IMR-90 (cell line): ENCODE measurements around the gene SLC9A5. TPM values are rescaled to one million over a fixed set of nuclear protein-coding genes. Genes with fewer than 3 reads are reported as not detected.

Experiments
- ATAC-seq: fragments of 200-7000 bp; cut with Tn5 transposase; 2 replicates; pipeline ENCODE4 v1.9.1; 2020; ENCODE audit warnings: low read depth, mild to moderate bottlenecking, moderate library complexity
- BruUV-seq: library from RNA; stranded (reverse); fragments of 400-500 nt; replicated peaks from 2 replicates; lab custom pipeline; 2021; lab: Mats Ljungman, UMichigan
- CTCF ChIA-PET: fragments of 300-600 bp; formaldehyde crosslinking; extraction: SDS; loops from one replicate; lab custom pipeline; 2021; ENCODE audit warnings: antibody characterized with exemption; lab: Yijun Ruan, JAX
- POLR2A ChIA-PET: fragments of 300-600 bp; sonication (Branson Sonifier 250); formaldehyde crosslinking; loops from one replicate; lab custom pipeline; 2022; ENCODE audit warnings: antibody characterized with exemption; ENCODE audit not compliant: unreplicated experiment; lab: Charles Lee
- DNase-seq: peaks from one replicate; pipeline ENCODE4 v3.0.0; 2013
- H2AFZ ChIP-seq: replicated peaks from 2 replicates; pipeline ENCODE3; 2013; ENCODE audit warnings: low read length, mild to moderate bottlenecking; ENCODE audit not compliant: poor library complexity
- H2AK5ac ChIP-seq: 2 replicates; pipeline ENCODE4 v1.6.1; 2013; ENCODE audit warnings: low read depth, low read length, inconsistent platforms
- H2AK9ac ChIP-seq: replicated peaks from 2 replicates; pipeline ENCODE3; 2013; ENCODE audit warnings: mild to moderate bottlenecking, low read depth, low read length, moderate library complexity; ENCODE audit not compliant: poor library complexity
- H2BK120ac ChIP-seq: 2 replicates; pipeline ENCODE4 v1.6.1; 2013; ENCODE audit warnings: low read depth, low read length, inconsistent platforms
- H2BK15ac ChIP-seq: 3 replicates; pipeline ENCODE4 v1.6.1; 2013; ENCODE audit warnings: low read depth, low read length, inconsistent platforms
- H2BK20ac ChIP-seq: 2 replicates; pipeline ENCODE4 v1.6.1; 2013; ENCODE audit warnings: low read depth, mild to moderate bottlenecking, inconsistent platforms, low read length, moderate library complexity
- H2BK5ac ChIP-seq: 2 replicates; pipeline ENCODE4 v1.6.1; 2013; ENCODE audit warnings: mild to moderate bottlenecking, low read depth, low read length, inconsistent platforms; ENCODE audit not compliant: poor library complexity, severe bottlenecking
- H3K14ac ChIP-seq: replicated peaks from 2 replicates; pipeline ENCODE4 v1.6.1; 2013; ENCODE audit warnings: low read depth, low read length, inconsistent platforms
- H3K18ac ChIP-seq: 2 replicates; pipeline ENCODE4 v1.6.1; 2013; ENCODE audit warnings: low read depth, low read length, control low read depth
- H3K23ac ChIP-seq: 2 replicates; pipeline ENCODE4 v1.6.1; 2013; ENCODE audit warnings: low read depth, low read length, inconsistent platforms
- H3K27ac ChIP-seq: 2 replicates; pipeline ENCODE4 v1.5.1; 2013; ENCODE audit warnings: mild to moderate bottlenecking, control low read depth, low read length; ENCODE audit not compliant: insufficient read depth
- H3K27me3 ChIP-seq: 2 replicates; pipeline ENCODE4 v1.6.1; 2013; ENCODE audit warnings: low read length; ENCODE audit not compliant: control insufficient read depth, insufficient read depth
- H3K36me3 ChIP-seq: 2 replicates; pipeline ENCODE4 v1.6.1; 2013; ENCODE audit warnings: low read length, mixed read lengths; ENCODE audit not compliant: control insufficient read depth, insufficient read depth
- H3K4ac ChIP-seq: 2 replicates; pipeline ENCODE4 v1.6.1; 2013; ENCODE audit warnings: low read depth, low read length, inconsistent platforms
- H3K4me1 ChIP-seq: 2 replicates; pipeline ENCODE4 v1.6.1; 2013; ENCODE audit warnings: low read length, mixed read lengths; ENCODE audit not compliant: control insufficient read depth, insufficient read depth
- H3K4me2 ChIP-seq: 2 replicates; pipeline ENCODE4 v1.6.1; 2013; ENCODE audit warnings: low read depth, mild to moderate bottlenecking, control low read depth, low read length, moderate library complexity
- H3K4me3 ChIP-seq: 2 replicates; pipeline ENCODE4 v1.5.1; 2013; ENCODE audit warnings: low read depth, mild to moderate bottlenecking, control low read depth, low read length, moderate library complexity; ENCODE audit not compliant: insufficient read depth
- H3K56ac ChIP-seq: 2 replicates; pipeline ENCODE4 v1.6.1; 2013; ENCODE audit warnings: low read length, inconsistent platforms; ENCODE audit not compliant: insufficient read depth; ENCODE audit errors: extremely low read depth
- H3K79me1 ChIP-seq, 2 experiments: 2 replicates each; pipeline ENCODE4 v1.6.1; 2013; ENCODE audit warnings: low read length in 2 of 2, inconsistent platforms in 1 of 2, low read depth in 1 of 2
- H3K9ac ChIP-seq: 2 replicates; pipeline ENCODE4 v1.6.1; 2013; ENCODE audit warnings: low read depth, low read length, control low read depth
- H3K9me1 ChIP-seq: 2 replicates; pipeline ENCODE4 v1.6.1; 2013; ENCODE audit warnings: low read length, inconsistent platforms; ENCODE audit not compliant: insufficient read depth
- H3K9me3 ChIP-seq: 2 replicates; pipeline ENCODE4 v1.6.1; 2013; ENCODE audit warnings: low read length; ENCODE audit not compliant: control insufficient read depth, insufficient read depth
- H4K20me1 ChIP-seq: 2 replicates; pipeline ENCODE4 v1.6.1; 2013; ENCODE audit warnings: low read length, inconsistent platforms; ENCODE audit not compliant: insufficient read depth
- H4K5ac ChIP-seq: 2 replicates; pipeline ENCODE4 v1.6.1; 2013; ENCODE audit warnings: mild to moderate bottlenecking, low read depth, low read length, control low read depth
- H4K8ac ChIP-seq, 2 experiments: 2 replicates each; pipeline ENCODE4 v1.6.1; 2013; ENCODE audit warnings: low read depth in 2 of 2, low read length in 2 of 2, control low read depth in 1 of 2, inconsistent platforms in 1 of 2
- H4K91ac ChIP-seq: 2 replicates; pipeline ENCODE4 v1.6.1; 2013; ENCODE audit warnings: low read depth, low read length, inconsistent platforms; ENCODE audit not compliant: insufficient read depth
- BHLHE40 ChIP-seq: fragments of 150-350 bp; IDR thresholded peaks from 2 replicates; pipeline ENCODE4 v1.6.1; 2016; ENCODE audit warnings: mild to moderate bottlenecking, low read depth, low read length
- CEBPB ChIP-seq: IDR thresholded peaks from 2 replicates; pipeline ENCODE4 v1.6.1; 2012; ENCODE audit warnings: low read depth, low read length, improper control_type of control experiment
- ELK1 ChIP-seq: fragments of 150-350 bp; IDR thresholded peaks from 2 replicates; pipeline ENCODE4 v1.6.1; 2016; ENCODE audit warnings: low read depth, mild to moderate bottlenecking, low read length, moderate library complexity, borderline replicate concordance
- FOS ChIP-seq: fragments of 150-350 bp; IDR thresholded peaks from 2 replicates; pipeline ENCODE4 v1.6.1; 2016; ENCODE audit warnings: low read depth, low read length
- MAFK ChIP-seq: IDR thresholded peaks from 2 replicates; pipeline ENCODE4 v1.6.1; 2012; ENCODE audit warnings: low read depth, low read length, improper control_type of control experiment
- MXI1 ChIP-seq: IDR thresholded peaks from 2 replicates; pipeline ENCODE4 v1.6.1; 2012; ENCODE audit warnings: low read depth, mild to moderate bottlenecking, low read length, moderate library complexity, borderline replicate concordance
- NFE2L2 ChIP-seq: fragments of 150-350 bp; IDR thresholded peaks from 2 replicates; pipeline ENCODE4 v1.6.1; 2016; ENCODE audit warnings: low read depth, mild to moderate bottlenecking, low read length
- POLR2A ChIP-seq: IDR thresholded peaks from 2 replicates; pipeline ENCODE4 v1.6.1; 2012; ENCODE audit warnings: mild to moderate bottlenecking, low read depth, low read length
- RAD21 ChIP-seq: IDR thresholded peaks from 2 replicates; pipeline ENCODE4 v1.6.1; 2012; ENCODE audit warnings: low read length, improper control_type of control experiment
- RCOR1 ChIP-seq: IDR thresholded peaks from 2 replicates; pipeline ENCODE4 v1.6.1; 2012; ENCODE audit warnings: mild to moderate bottlenecking, low read length, improper control_type of control experiment; ENCODE audit not compliant: insufficient replicate concordance
- RFX5 ChIP-seq: IDR thresholded peaks from 2 replicates; pipeline ENCODE4 v1.8.0; 2012; ENCODE audit warnings: low read depth, mild to moderate bottlenecking, low read length, moderate library complexity
- WGBS, 2 experiments: methylation state at CpG; one replicate each; pipeline versions ENCODE4 v1.1.5 to v1.1.7; 2013; ENCODE audit warnings: missing lambda C conversion rate in 2 of 2; ENCODE audit not compliant: insufficient read length in 1 of 2; ENCODE audit errors: extremely low coverage in 2 of 2; 5-methylcytosine and 5-hydroxymethylcytosine counted together
- dilution Hi-C: fragments of 300-500 bp; cut with HindIII; formaldehyde crosslinking; loops from one replicate; pipeline ENCODE4 v1.14.3; 2018; ENCODE audit warnings: low sequenced_read_pairs; ENCODE audit not compliant: unreplicated experiment
- in situ Hi-C: fragments of 300-500 bp; cut with MboI; formaldehyde crosslinking; loops from 3 replicates; pipeline ENCODE4 v1.14.3; 2019; ENCODE audit warnings: low sequenced_read_pairs, inconsistent platforms, mixed read lengths
- intact Hi-C: fragments of 100-400 bp; cut with micrococcal nuclease; formaldehyde crosslinking; loops from 2 replicates; pipeline ENCODE4 v1.10.0; 2022
- polyA plus RNA-seq, 3 experiments: library from polyadenylated mRNA; depleted of rRNA; stranded (reverse); fragments of >200 nt; gene quantifications; 2 replicates each; pipeline ENCODE4 v1.2.3, GENCODE V29; 2012; ENCODE audit warnings: low replicate concordance in 1 of 3
- total RNA-seq: library from RNA; depleted of rRNA; stranded (reverse); fragments of >200 nt; gene quantifications from 2 replicates; pipeline ENCODE4 v1.2.3, GENCODE V29; 2012

SLC9A5 gene
- total and polyA plus RNA-seq, 2 of the 4 experiments (the other 2 are of a cell fraction), result 1.8 to 5.7 TPM

GRCh38 chr16:67271446-67271845 is 22.7 kb downstream of the SLC9A5 start:
- CTCF ChIA-PET, result no interaction called here
- dilution Hi-C loops, result no loop called here
- peaks cover 13% of the 10 kb centered on the region for H3K9me1 ChIP-seq

More at GRCh38 chr16:67271446-67271845, 22.7 kb downstream of the SLC9A5 start:
- H3K9ac ChIP-seq, result no peak overlapping the region
- no peak overlapping the region for H3K14ac ChIP-seq
- no peak overlapping the region for H2AFZ ChIP-seq
- no peak overlapping the region for H2BK20ac ChIP-seq
- ATAC-seq (no peak), DNase-seq (no peak)
- BruUV-seq, result no TSS peak
- in situ Hi-C loops (no loop called here), intact Hi-C loops (no loop called here)
- H4K20me1 ChIP-seq, result no peaks in the 10 kb centered on the region
- H3K4ac ChIP-seq, result no peak overlapping the region; the same call in 1 of the 2 replicates
- H3K9me3 ChIP-seq, result no peaks in the 10 kb centered on the region
- no peak overlapping the region for H2AK5ac ChIP-seq
- no peak overlapping the region for H2BK120ac ChIP-seq
- no peaks in the 10 kb centered on the region for H3K27me3 ChIP-seq
- POLR2A ChIA-PET, result no interaction called here
- H3K79me1 ChIP-seq, result peaks cover 9 to 16% of the 10 kb centered on the region in 2 experiments; a peak in 3 of 4 replicates
- TF ChIP-seq CEBPB (no peak), RAD21 (no peak), MXI1 (no peak), FOS (no peak), BHLHE40 (no peak), RFX5 (no peak), NFE2L2 (no peak), ELK1 (no peak), RCOR1 (no peak), POLR2A (no peak), MAFK (no peak)
- no peak overlapping the region for H3K27ac ChIP-seq
- no peak overlapping the region for H3K56ac ChIP-seq
- 100% methylated on average over 1 of the region's 4 CpGs; no CpG with 5 or more reads in 1 of the 2 experiments for WGBS, 2 experiments
- H3K36me3 ChIP-seq, result peaks cover 7% of the 10 kb centered on the region
- H2BK5ac ChIP-seq, result no peak overlapping the region
- no peak overlapping the region for H3K4me2 ChIP-seq
- H3K4me1 ChIP-seq, result peaks cover 9% of the 10 kb centered on the region
- H2AK9ac ChIP-seq, result no peak overlapping the region
- H4K8ac ChIP-seq, result no peak overlapping the region
- no peak overlapping the region for H2BK15ac ChIP-seq
- no peak overlapping the region for H4K5ac ChIP-seq
- no peak overlapping the region for H3K23ac ChIP-seq
- no peak overlapping the region for H3K4me3 ChIP-seq
- no peak overlapping the region for H3K18ac ChIP-seq
- no peak overlapping the region for H4K91ac ChIP-seq
